HG03521 (cell line): ENCODE results near the gene BTBD10.
"Not testable (repeated sequence)": the region's sequence is repeated elsewhere in the genome, so short reads cannot be mapped to it uniquely, and the experiment has no call there.

Experiments used
- ATAC-seq: cut with Tn5 transposase; IDR thresholded peaks from one replicate; pipeline ENCODE4 v1.9.1; 2021; ENCODE audit warnings: mild to moderate bottlenecking, moderate library complexity; ENCODE audit not compliant: unreplicated experiment

Gene BTBD10

GRCh38 chr11:13445588-13445987 lies 17.4 kb downstream of the BTBD10 start:
- no peak for ATAC-seq

DNA sequence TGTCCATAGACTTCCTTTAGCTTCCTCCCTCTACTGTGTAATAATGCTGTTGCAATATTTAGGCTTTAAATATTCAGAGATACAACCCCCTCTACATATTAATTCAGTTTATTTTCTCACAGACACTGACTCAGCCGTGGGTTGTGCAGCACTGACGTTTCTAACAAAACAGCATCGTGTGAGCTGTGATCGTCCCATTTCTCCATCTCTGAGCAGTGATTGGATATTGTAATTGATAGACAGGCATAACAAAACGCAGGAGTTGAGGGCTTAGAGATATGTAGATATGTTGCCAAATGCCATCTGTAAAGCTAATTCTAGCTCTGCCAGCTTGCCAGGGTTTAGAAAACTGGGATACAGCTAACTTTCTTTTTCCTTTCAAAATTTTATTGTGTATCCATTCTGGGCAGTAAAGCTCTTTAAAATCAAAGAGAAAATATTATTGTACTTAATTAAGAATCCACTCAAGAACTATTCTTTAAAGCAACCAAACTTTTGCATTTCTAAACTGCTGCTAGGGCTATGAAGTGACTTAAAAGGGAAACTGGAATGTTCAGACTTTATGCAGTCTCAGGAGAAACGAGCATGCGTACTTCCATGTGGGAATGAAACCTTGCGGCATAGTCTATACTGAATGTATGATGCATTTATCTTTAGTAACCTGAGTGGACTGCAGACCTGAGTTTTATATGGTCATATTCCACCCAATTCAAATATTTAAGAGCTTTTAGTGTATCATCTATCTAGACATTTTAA lies 22.7 kb downstream of the BTBD10 start:
- ATAC-seq, result no peak

- no peak for ATAC-seq
Observed at GRCh38 chr11:13438291-13438690, 24.7 kb downstream of the BTBD10 start.

- not testable (repeated sequence) for ATAC-seq
Observed at GRCh38 chr11:13436836-13437235, 26.2 kb downstream of the BTBD10 start.

- no peak for ATAC-seq
Observed at GRCh38 chr11:13434247-13435205, 28.5 kb downstream of the BTBD10 start.

- no peak for ATAC-seq
Observed at GRCh38 chr11:13433437-13433836, 29.6 kb downstream of the BTBD10 start.

DNA sequence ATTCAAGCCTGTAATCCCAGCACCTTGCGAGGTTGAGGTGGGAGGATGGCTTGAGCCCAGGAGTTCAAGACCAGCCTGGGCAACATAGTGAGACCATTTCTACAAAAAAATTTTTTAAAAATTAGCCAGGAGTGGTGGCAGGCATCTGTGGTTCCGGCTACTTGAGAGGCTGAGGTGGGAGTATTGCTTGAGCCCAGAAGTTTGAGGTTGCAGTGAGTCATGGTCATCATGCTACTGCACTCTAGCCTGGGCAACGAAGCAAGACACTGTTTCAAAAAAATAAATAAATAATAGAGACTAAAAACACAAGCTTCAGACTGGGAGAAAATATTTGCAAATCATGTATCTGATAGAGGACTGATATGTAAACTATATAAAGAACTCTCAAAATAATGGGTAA lies 33.2 kb downstream of the BTBD10 start:
- no peak for ATAC-seq

GRCh38 chr11:13429288-13429687 lies 33.7 kb downstream of the BTBD10 start:
- no peak for ATAC-seq

DNA sequence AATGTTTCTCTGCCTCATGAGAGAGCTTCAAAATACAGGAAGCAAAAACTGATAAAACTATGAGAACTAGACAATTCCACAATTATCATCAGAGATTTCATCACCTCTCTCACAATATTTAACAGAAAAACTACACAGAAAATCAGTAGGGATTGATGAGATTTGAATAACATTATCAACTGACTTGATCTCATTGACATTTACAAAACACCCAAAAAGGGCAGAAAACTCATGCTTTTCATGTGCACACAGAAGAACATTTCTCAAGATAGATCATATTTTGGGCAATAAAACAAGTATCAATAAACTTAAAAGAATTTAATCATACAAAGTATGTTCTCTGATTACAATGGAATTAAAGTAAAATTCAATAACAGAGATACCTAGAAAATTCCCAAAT lies 35.6 kb downstream of the BTBD10 start:
- ATAC-seq, result no peak

DNA sequence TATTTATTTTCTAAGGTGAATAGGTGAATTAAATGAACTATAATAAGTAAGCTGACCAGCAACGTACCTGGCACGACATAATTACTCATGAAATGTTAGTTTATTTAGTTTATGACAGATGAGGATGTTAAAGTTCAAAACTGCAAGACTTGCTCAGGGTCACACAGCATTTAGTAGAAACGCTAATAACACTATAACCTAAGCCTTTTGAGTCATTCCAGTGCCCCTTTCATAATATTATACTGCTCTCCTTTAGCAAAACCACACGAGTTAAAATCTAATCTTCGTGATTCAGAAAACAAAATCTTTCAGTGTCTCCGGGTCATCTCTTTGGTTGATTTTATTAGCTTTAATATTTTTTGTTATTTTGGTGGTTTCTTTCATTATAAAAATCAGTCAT lies 39.6 kb downstream of the BTBD10 start:
- no peak for ATAC-seq

- ATAC-seq, result no peak
Observed at GRCh38 chr11:13421561-13421960, 41.5 kb downstream of the BTBD10 start.

DNA sequence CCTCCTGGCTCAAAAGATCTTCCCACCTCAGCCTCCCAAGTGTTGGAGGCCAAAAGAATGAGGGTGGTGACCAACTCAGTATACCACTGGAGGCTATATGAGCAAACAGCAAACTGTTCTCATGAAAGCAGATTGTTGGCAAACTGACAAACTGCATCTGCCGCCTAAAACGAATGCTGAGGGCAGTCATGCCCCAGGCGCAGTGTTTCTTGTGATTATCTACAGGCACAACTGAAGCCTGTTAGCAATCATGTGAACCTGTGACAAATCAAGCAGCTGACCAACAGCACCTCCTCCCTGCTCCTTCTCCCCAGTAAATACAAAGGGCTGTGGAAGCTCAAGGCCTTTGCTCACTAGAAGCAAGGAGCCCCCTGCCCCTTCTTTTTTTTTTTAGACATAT lies 47.8 kb downstream of the BTBD10 start:
- no peak for ATAC-seq

DNA sequence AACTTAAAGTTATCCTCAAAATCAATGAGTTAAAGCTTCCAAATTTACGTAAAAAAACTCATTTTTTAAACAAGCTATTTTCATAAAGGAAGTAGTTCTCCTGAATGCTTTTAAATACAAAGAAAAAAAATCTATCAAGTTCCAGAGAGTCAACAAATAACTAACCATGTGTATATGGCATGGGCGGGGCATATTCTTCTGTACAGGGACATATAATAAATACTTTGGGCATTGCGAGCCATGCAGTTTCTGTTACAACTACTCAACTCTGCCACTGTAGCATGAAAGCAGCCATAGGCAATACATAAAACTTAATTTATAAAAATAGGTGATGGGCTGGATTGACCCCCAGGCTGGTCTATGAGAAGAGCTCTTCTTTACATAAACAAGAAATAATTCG lies 57.8 kb downstream of the BTBD10 start:
- no peak for ATAC-seq

- ATAC-seq, result not testable (repeated sequence)
Observed at GRCh38 chr11:13398335-13398734, 64.7 kb downstream of the BTBD10 start.

GRCh38 chr11:13391217-13391616 lies 71.8 kb downstream of the BTBD10 start:
- no peak for ATAC-seq

GRCh38 chr11:13388741-13389140 lies 74.3 kb downstream of the BTBD10 start:
- no peak for ATAC-seq

- ATAC-seq, result no peak
Observed at GRCh38 chr11:13386567-13386966, 76.5 kb downstream of the BTBD10 start.

GRCh38 chr11:13384908-13385640 lies 77.9 kb downstream of the BTBD10 start:
- peak; percentile 62 for ATAC-seq

DNA sequence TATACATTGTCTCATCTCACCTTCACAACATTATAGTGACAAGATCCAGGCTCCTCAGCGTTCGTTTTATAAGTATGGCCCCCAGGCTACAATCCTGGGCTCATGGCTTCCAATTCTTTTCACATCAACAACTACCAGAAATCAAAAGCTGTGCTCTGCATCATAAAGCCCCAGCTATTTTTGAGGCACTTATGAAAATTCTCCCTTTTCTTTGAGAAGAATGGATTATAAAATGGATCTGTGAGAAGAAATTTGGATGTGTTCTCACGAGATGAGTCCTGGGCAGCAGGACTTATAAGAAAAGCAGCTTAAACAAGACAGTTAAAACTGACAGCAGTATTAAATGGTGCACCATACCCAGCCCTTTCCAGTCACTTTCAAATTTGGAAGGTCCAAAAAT lies 80.3 kb downstream of the BTBD10 start:
- no peak for ATAC-seq

- ATAC-seq, result no peak
Observed at GRCh38 chr11:13380731-13381130, 82.3 kb downstream of the BTBD10 start.

GRCh38 chr11:13378316-13378715 lies 84.7 kb downstream of the BTBD10 start:
- no peak for ATAC-seq
